ENCODE measurements around the gene KCNA5. TPM values are rescaled to one million over a fixed set of nuclear protein-coding genes. Genes with fewer than 3 reads are reported as not detected.

The KCNA5 gene
- total RNA-seq, 4 donors from 2014 or later = 0.19 to 1.3 TPM; not detected in 2

DNA sequence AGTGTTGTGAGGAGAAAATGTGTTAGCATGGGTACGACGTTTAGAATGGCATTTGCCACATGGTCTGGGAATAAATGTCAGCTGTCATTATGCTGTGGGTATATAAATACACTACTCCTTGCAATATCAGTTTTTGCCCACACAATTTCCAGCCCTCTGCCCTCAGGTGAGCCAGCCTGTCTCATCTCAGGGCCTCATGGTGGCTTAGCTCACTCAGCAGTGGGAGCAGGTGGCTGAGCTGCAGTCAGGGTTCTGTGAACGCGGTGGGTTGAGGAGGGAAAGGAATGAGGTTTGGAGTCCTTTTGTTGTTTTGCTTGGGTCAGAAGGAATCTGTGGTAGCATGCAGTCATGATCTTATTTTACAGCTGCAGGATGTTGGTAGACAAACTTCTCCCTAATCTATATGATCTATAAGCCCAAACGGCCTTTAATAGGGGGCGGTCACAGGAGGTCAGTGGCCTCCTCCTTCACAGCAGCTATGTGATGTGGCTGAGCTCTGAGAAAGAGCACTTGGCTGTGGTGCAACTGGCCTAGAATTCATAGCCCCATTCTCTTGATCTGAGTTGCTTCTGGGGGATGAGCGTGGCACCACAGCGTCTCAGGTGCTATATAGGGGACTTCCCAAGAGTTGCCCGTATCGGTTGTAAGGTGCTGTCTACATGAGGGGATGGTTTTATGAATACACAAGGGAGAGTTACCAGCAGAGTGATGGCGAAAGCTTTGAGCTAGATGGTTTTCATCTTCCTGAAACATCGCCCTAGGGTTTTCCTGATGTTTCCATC lies 27.8 kb upstream of the KCNA5 start:
- DNase-seq (ENCODE audit: low spot score) (no peak), ATAC-seq (ENCODE audit: low FRiP score) (no peak)
- TF ChIP-seq, protein P1, sequence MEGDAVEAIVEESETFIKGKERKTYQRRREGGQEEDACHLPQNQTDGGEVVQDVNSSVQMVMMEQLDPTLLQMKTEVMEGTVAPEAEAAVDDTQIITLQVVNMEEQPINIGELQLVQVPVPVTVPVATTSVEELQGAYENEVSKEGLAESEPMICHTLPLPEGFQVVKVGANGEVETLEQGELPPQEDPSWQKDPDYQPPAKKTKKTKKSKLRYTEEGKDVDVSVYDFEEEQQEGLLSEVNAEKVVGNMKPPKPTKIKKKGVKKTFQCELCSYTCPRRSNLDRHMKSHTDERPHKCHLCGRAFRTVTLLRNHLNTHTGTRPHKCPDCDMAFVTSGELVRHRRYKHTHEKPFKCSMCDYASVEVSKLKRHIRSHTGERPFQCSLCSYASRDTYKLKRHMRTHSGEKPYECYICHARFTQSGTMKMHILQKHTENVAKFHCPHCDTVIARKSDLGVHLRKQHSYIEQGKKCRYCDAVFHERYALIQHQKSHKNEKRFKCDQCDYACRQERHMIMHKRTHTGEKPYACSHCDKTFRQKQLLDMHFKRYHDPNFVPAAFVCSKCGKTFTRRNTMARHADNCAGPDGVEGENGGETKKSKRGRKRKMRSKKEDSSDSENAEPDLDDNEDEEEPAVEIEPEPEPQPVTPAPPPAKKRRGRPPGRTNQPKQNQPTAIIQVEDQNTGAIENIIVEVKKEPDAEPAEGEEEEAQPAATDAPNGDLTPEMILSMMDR (IDR thresholded peaks at IDR 0.05) = no peak

DNA sequence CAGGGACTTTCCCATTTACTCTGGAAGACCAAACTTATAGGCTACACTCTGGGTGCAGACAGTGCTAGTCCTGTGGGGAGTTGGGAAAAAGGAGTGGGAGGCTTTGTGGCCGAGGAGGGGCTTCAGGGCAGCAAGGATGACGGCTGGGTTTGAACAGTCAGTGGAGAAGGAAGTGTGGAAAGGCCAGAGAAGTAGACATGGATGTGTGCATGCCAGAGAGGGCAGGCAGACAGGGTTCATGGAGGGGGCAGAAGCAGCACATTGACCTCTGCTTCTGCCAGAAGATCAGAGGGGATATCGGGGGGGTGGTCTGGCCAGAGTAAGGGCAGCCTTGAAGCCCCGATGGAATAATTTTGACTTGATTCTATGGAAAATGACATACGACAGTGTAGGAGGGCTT lies 27.2 kb upstream of the KCNA5 start:
- no peak for DNase-seq (ENCODE audit: low spot score)

DNA sequence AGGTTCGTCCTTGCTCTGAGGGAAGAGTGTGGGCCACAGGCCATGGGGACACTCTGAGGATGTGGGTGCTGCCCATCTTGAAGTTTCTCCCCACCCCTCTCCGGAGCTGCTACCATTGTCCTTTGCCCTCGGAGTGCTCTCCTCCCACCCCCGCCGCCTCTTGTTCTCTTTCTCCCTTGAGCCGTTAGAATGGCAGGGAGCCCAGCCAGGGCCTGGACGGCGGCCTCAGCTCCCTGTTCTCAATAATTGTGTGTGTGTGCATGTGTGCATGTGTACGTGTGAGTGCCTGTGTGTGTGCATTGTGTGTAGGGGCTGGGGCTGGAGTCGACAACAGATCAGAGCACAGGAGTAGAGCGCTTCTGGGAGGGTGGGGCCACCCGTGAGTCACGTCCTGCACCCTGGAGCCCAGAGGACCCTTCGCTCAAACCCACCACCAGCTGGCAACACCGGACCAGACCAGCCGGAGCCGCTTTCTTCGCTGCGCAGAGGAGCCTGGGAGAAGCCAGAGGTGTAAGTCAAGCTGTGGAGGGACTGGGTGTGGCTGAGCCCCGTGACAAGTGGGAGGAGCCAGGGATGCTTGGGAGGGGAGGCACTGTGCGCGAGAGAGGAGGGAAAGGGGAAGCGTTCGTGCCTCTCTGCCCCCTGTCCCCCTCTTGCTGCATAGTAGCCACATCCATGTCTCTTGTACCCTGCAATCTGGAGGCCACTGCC lies 25.9 kb upstream of the KCNA5 start:
- no peak for ATAC-seq (ENCODE audit: low FRiP score)
- TF ChIP-seq, protein P1 (IDR thresholded peaks at IDR 0.05) = no peak
- DNase-seq (ENCODE audit: low spot score) = no peak

More for the DNA sequence above, 27.2 kb upstream of the KCNA5 start:
- ATAC-seq (ENCODE audit: low FRiP score) = no peak
- TF ChIP-seq, protein P1 (IDR thresholded peaks at IDR 0.05) = no peak

DNA sequence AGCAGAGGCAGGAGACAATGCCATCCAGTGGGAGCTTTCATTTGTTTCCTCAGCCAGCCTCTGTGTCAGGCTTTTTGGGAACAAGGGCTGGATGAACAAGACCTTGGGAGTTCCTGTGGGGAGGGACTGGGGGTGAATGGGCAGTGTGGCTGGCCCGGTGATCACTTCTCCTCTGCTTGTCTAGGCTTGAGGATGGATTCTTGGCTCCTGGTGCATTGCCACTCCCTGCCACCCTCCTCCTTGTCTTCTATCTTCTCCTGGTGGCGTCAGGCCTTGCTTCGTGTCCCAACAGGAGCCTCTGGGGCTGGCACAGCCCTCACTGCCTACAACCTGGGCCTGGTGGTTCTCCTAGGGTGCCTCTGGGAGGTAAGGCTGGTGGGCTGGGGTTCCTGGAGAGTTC lies 25.0 kb upstream of the KCNA5 start:
- DNase-seq (ENCODE audit: low spot score) (no peak), ATAC-seq (ENCODE audit: low FRiP score) (no peak)

DNA sequence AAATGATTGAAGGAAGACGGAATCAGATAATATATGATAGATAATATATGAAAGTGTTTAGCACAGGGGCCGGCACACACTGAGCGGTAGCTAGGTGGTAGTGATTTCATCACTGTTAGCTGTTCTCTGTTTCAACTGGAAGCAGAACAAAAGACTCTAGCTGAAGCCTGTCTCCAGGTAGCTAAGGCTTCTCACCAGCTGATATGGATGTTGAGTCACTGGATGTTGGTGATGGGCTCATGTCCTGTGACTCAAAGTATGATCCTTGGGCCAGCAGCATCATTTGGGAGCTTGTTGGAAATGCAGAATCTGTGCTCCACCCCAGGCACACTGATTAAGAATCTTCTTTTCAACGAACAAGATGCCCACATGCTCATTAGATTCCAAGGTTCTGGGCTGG lies 21.7 kb upstream of the KCNA5 start:
- TF ChIP-seq, protein P1 (IDR thresholded peaks at IDR 0.05) = no peak
- DNase-seq (ENCODE audit: low spot score) (no peak), ATAC-seq (ENCODE audit: low FRiP score) (no peak)

More for the DNA sequence above, 25.0 kb upstream of the KCNA5 start:
- TF ChIP-seq, protein P1 (IDR thresholded peaks at IDR 0.05) = no peak

DNA sequence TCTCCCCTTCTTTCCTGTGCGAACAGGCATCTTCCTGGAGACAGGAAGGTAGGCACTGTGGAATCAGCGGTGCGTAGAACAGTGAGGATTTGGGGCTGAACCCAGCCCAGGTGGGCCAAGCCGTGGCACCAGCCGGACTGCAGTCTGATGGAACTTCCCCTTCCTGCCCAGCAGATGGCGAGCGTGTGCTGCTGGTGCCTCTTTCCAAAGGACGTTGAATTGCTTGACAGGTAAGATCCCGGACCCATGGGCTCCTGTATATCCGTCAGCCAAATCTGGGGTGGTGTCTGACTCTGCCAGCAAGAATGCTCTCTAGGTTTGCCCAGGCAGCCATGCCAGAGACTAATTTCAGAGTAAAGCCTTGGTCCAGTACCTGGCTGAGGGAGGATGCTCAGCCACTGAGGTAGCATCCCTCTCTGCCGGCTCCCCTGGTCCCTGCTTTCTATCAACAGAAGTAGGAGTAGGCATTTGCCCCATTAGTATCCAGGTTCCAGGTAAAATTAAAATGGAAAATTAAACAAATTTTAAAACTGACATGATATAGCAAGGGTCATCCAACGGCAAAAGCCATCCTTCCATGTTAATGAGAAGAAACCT lies 21.1 kb upstream of the KCNA5 start:
- DNase-seq (ENCODE audit: low spot score) = no peak
- ATAC-seq (ENCODE audit: low FRiP score) = no peak
- TF ChIP-seq, protein P1 (IDR thresholded peaks at IDR 0.05) = peak in 1 of 3 donors; percentile 24

All from omental fat pad (tissue), 4 donors.